ENCODE measurements around the gene GPR42.
A peak's percentile ranks its signal among the peaks of the same experiment; 100 is the strongest.

GPR42 gene, protein sequence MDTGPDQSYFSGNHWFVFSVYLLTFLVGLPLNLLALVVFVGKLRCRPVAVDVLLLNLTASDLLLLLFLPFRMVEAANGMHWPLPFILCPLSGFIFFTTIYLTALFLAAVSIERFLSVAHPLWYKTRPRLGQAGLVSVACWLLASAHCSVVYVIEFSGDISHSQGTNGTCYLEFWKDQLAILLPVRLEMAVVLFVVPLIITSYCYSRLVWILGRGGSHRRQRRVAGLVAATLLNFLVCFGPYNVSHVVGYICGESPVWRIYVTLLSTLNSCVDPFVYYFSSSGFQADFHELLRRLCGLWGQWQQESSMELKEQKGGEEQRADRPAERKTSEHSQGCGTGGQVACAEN

DNA sequence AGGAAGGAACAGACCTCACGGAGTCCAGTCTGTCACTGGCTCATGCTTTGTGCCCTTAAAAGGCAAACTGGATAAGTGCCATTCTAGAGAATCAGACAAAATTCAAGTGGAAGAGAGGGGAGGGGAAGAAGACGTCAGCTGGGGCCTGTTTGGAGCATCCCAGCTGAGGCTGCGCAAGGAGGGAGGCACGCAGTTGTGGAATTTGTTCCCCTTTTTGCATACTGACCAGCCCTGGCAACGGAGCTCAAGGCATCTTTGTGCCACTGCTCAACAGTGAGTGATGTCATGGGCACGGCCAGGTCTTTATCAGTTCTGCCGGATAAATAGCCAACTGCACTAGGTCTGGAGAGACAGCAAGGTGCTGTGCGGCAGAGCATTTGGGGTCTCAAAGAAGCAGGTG, at the start of gene GPR42:
Gene GPR42 (plus strand): TSS at position 347 of the 400 bp plus-strand sequence. CDS start 292 bp downstream, outside the sequence.
- DNase-seq = no peak

DNA sequence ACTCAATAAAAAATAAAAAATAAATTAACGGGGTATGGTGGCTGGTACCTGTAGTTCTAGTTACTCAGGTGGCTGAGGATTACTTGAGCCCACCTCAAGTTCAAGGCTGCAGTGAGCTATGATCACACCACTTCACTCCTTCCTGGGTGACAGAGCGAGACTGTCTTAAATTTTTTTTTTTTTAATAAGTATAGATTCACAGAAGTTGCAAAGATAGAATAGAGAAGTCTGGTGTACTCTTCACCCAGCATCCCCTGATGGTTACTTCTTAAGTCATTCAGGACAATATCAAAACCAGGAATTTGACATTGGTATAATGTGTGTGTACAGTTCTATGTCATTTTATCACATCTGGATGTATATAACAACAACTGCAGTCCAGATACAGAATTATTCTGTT, 49.6 kb upstream of the GPR42 start:
- no peak for DNase-seq

DNA sequence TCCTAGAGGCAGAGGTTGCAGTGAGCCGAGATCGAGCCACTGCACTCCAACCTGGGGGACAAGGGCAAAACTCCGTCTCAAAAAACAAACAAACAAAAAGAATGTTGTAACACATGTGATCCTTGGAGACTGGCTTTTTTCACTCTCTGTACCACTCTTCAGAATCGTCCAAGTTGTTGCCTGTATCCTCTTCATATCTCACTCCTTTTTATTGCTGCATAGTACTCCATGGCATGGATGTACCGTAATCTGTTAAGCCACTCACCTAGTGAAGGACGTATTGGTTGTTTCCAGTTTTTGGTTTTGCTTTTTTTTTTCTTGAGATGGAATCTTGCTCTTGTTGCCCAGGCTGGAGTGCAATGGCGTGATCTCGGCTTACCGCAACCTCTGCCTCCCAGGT, 48.9 kb upstream of the GPR42 start:
- DNase-seq = no peak

DNA sequence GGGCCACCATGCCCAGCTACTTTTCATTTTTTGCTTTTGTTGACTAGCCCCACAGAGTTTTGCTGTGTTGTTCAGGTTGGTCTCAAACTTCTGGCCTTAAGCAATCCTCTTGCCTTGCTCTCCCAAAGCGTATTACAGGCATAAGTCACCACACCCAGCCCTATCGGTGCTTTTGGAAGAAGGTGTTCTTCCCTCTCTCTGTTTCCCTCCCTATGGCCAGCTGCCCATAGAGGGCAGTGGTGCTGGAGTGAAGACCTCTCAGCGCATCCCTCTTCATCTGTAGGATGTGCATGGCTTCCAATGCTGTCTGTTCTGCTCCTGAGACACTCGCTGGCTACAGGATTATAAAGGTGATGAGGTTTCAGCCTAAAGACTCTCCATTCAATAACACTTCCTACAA, 43.2 kb upstream of the GPR42 start:
- no peak for DNase-seq

DNA sequence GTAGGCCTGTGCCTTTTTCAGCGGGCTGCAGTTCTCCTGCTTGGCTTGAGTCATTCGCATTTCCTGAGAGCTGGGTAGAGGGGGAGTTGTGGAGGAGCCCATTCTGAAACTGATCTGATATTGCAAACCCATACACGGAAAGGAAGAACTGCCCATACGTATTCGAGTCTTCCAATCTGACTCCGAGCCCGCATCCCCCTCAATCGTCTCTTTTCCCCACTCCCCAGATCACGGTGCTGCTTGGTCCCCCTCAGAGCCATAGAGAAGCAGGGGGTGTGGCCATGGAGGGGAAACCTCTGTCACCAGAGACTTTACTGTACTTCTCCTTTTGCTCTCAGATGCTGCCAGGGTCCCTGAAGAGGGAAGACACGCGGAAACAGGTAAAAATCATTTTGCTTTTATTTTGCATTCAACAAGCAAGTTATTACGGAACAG, 42.0 kb upstream of the GPR42 start, which contains the start of gene CD22:
Gene CD22 (plus strand): TSS at position 337 of the 435 bp plus-strand sequence. CDS start 2,854 bp downstream, outside the sequence.
- no peak for DNase-seq

DNA sequence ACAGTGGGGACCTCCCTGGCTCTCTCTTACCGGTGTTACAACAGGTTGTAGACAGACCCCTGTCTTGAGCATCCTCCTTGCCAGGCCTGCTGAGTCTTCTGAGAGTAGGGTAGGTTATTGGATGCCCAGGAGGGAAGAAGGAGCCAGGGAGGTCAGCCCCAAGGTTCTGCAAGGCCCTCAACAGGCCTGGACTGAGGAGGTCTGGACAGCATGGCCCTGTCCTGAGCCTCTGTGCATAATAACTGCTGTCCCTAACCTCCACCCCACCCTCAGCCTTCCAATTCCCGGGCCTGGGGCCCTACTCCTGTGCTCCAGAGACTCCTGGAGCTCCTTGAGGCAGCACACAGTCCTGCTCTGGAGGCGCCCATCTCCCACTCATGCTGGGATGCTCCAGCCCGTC, 41.5 kb upstream of the GPR42 start:
- DNase-seq = no peak

DNA sequence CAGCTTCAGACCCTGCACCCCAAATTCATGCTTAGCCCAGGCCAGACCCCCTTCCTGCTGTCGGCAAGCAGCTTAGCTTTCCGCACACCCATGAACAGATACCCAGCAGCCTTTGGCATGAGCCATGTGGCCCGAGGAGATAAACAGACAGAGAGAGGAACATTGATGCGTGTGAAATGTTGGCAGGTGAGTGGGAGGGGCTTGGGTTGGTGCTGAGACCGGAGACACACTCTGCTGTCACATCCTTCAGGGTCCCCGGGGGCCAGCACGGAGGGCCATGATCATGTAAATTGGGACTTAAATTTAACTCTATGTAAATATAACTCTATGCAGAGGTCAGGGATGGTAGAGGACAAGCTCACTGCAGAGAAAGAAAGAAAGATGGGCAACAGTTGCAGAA, 40.4 kb upstream of the GPR42 start:
- no peak for DNase-seq

DNA sequence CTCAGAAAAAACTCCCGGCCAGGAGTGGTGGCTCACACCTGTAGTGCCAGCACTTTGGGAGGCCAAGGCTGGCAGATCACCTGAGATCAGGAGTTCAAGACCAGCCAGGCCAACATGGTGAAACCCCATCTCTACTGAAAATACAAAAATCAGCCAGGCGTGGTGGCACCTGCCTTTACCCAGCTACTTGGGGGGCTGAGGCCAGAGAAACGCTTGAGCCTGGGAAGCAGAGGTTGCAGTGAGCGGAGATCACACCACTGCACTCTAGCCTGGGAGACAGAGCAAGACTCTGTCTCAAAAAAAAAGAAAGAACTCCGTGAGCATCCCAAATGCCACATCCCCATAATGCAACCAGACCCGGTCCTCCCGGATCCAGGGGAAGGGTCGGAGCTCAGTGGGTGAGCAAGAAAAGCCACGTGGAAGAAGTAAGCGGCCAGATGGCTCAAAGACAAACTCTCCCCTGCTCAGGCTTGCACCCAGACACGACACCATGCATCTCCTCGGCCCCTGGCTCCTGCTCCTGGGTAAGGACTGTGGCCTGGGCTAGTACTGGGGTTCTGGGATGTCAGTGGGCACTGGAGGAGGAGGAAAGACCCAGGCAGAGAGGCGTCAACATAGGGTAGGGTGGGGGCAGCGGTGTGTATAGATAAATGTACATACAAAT, 39.2 kb upstream of the GPR42 start:
- DNase-seq = no peak

DNA sequence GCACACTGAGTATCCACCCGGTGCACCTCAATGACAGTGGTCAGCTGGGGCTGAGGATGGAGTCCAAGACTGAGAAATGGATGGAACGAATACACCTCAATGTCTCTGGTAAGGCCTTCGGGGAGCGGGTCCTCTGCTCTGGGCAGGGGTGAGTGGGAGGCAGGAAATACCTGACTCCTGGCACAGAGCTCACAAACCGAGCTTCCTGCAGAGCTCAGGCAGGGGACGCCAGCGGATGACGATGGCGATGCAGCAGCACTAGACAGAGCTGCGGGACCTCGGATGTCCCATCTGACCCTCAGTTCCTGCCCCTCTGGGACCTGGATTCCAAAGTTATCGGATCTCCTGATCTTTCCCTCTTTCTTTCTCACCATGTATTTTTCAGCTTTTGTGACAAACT, 38.1 kb upstream of the GPR42 start:
- DNase-seq = no peak

DNA sequence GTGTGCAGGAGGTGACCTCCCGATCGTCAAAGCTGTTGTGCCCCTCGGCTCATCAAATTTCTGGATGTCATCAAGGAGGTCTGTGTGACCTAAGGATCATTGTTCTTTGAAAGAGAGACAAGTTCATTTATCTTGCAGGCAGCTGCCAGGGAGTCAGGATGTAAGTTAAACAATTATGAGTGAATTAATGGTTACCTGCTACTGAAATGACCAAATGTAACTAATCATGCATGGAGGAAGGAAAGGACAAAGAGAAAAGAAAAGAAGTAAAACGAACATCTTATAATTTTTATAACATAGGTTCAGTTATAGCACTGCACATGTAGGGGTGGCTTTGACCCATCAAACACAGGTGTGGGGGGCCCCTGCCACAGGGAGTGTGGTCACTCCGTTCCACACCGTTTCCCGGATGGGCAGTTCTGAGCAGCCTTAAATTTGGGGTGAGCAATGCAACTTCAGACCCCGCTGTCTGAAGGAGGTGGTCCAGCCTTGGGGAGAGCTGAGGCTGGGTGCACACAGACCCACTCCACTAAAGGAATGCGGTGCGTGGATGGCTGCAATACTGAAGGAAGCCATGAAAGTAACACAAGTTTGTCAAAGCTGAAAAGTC, 36.6 kb upstream of the GPR42 start:
- DNase-seq = no peak

DNA sequence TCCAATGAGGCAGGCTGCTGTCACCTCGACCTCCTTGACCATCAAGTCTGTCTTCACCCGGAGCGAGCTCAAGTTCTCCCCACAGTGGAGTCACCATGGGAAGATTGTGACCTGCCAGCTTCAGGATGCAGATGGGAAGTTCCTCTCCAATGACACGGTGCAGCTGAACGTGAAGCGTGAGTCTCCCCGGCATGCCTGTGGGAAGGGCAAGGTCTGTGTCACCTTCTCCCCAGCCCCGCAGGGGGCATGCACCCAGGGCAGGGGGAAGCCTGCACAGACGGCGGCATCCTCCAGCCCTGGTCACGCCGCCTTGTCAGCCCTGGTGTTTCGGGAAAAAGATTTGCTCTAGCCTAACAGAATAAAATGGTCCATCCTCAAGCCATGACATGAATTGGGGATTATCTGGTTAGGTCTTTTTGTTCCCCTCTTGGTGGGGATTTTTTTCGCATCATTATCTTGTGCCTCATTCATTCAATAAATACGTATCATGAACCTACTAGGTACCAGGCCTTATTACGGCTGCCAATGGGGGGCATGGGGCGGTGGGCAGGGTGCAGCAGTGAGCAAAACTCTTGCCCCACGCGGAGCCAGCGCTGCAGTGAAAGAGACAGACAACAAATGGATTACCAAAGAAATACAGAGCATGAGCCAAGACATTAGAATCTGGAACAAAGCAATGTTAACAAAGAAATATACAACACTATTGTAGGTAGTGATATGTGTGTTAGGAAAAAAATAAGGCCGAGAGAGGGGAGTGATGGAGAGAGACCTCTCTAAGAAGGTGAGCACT, 34.5 kb upstream of the GPR42 start:
- DNase-seq = no peak

DNA sequence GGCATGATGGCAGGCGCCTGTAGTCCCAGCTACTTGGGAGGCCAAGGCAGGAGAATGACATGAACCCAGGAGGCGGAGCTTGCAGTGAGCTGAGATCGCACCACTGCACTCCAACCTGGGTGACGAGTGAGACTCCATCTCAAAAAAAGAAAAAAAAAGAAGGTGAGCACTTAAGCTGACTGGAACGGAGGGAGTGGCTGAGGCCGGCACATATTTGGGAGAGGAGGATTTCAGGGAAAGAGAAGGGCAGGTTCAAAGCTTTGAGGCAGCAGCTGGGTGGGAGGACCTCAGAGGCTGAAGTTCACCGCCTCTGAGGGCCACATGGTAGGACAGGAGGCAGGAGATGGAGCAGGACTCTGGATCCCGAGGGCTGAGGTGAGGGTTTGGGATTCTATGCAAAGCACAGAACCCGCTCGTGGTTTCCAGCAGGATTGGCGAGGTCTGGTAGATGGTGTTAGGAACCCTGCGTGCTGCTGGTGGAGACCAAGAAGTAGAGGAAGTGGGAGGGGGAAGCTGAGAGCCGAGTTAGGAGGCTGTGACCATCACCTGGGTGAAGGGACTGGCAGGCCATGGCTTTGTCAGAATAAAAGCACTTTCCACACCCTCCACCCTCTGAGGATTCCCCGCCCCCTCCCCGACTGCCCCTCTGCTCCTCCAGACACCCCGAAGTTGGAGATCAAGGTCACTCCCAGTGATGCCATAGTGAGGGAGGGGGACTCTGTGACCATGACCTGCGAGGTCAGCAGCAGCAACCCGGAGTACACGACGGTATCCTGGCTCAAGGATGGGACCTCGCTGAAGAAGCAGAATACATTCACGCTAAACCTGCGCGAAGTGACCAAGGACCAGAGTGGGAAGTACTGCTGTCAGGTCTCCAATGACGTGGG, 33.5 kb upstream of the GPR42 start:
- no peak for DNase-seq

DNA sequence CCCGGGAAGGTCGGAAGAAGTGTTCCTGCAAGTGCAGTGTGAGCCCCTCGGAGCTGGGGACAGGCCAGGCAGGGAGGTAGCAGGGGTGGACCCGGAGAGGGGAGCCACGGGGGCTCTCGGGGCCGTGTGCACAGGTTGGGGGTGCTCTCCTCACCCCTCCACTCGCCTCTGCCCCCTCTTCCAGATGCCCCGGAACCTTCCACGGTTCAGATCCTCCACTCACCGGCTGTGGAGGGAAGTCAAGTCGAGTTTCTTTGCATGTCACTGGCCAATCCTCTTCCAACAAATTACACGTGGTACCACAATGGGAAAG, 32.9 kb upstream of the GPR42 start:
- no peak for DNase-seq

DNA sequence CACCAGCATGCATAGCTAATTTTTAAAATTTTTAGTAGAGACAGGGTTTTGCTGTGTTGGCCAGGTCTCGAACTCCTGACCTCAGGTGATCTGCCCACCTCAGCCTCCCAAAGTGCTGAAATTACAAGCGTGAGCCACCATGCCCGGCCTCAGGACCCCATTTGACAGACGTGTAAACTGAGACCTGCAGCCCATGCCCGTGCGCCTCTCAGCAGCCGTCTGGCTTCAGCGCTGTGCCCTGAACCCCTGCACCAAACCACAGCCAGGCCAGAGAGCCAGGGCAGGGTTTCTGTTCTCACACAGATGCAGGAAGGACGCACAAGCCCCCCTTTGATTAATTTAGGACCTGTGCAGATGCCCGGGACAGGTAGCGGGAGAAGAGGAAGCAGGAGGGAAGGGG, 30.4 kb upstream of the GPR42 start:
- DNase-seq = no peak

DNA sequence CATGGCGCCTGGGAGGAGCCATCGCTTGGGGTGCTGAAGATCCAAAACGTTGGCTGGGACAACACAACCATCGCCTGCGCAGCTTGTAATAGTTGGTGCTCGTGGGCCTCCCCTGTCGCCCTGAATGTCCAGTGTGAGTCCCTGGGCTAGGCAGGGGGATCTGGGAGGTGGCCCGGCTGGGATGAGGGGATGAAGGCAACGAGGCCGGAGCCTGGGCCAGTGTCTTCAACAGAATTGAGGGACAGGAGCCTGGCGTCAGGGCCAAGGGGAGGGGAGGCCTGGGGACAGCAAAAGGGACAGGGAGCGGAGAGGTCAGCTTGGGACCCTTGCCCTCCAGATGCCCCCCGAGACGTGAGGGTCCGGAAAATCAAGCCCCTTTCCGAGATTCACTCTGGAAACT, 29.9 kb upstream of the GPR42 start:
- DNase-seq = no peak

DNA sequence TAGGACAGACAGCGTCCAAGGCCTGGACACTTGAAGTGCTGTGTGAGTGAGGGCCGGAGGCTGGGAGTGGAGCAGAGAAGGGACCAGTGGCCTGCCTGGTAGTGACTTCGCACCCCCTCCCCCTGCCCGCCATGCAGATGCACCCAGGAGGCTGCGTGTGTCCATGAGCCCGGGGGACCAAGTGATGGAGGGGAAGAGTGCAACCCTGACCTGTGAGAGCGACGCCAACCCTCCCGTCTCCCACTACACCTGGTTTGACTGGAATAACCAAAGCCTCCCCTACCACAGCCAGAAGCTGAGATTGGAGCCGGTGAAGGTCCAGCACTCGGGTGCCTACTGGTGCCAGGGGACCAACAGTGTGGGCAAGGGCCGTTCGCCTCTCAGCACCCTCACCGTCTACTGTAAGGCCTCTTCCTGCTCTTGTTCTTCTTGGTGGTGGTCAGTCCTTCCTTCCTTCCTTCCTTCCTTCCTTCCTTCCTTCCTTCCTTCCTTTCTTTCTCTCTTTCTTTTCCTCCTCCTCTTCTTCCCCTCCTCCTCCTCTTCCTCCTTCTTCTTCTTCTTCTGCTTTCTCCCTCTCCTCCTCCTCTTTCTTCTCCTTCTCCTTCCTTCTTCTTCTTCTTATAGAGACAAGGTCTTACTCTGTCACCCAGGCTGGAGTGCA, 29.2 kb upstream of the GPR42 start:
- DNase-seq = no peak

DNA sequence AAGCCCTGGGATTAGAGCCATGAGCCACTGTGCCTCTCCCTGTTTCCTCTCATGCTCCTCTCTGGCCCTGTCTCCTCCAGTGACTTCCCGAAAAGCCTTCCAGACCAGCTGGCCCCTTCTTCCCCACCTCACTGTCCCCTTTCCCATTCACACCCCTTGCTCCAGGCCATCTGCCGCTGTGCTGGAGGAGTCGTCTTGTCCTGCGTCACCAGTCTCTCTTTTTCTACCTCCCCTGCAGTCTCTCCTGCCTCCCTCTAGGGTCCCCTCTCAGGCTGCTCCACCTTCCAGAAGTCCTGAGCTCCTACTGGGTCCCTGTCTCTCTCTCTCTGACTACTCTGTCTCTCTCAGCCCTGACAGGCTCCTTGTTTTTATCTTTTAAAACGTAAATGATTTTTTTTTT, 28.4 kb upstream of the GPR42 start:
- no peak for DNase-seq

DNA sequence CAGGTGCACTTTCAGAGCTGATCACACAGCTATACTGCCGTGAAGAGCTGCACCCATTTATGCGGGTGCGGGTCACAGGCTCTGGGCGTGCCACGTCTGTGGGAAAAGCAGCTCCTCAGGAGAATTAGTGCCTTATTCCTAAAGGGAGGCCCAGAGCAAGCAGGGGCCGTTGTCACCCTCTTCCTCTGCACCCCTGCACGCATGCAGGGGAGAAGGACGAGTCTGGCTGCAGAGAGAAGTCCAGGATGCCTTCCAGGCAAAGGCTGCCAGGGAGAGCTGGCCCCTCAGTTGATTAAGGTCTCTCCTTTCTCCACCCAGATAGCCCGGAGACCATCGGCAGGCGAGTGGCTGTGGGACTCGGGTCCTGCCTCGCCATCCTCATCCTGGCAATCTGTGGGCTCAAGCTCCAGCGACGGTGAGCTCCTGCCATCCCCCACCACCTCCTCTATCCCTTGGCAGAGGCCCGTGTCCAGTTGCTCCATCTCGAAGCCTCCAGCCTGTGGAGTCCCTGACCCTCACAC, 26.3 kb upstream of the GPR42 start:
- no peak for DNase-seq

DNA sequence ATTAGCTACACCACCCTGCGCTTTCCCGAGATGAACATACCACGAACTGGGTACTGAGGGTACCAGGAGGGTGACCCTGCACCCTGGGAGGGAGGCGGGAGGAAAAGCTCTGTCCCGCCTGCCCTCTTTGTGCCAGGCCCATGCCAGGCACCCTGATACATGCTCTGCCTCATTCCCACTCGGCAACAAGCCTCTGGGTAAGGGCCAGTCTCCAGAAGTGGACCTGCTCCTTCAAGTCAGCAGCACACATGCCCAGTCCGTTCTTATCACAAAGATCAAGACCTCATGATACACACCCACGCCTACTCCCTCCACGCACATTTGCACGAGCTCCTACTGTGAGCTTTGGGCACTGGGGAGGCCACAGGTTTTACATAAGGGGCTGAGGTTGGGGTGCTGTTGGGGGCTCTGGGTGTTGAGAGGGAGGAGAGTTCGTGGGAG, 25.2 kb upstream of the GPR42 start:
- DNase-seq = no peak

DNA sequence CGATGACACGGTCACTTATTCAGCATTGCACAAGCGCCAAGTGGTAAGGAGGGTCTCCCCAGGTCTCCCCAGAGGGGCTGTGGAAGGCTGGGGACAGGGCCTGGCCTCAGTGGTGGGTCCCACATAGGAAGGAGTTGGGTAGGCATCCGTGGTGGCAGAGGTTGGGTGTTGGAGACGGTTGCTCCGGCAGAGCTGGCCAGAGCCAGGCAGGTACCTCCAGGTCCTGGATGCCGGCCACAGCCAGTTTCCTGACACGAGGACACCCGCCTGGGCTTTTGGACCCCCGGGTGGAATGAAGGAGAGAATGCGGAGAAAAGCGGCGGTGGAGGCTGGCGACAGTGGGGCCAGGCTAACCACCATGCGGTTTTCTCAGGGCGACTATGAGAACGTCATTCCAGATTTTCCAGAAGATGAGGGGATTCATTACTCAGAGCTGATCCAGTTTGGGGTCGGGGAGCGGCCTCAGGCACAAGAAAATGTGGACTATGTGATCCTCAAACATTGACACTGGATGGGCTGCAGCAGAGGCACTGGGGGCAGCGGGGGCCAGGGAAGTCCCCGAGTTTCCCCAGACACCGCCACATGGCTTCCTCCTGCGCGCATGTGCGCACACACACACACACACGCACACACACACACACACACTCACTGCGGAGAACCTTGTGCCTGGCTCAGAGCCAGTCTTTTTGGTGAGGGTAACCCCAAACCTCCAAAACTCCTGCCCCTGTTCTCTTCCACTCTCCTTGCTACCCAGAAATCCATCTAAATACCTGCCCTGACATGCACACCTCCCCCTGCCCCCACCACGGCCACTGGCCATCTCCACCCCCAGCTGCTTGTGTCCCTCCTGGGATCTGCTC, 24.4 kb upstream of the GPR42 start:
- DNase-seq = peak in 1 of 4 experiments; percentile 11

Data from activated CD4-positive, CD25-positive, alpha-beta regulatory T cell (primary cell).